ENCODE data around the gene PTGS1.
"Not testable (repeated sequence)": the region's sequence is repeated elsewhere in the genome, so short reads cannot be mapped to it uniquely, and the experiment has no call there.

PTGS1 gene

DNA sequence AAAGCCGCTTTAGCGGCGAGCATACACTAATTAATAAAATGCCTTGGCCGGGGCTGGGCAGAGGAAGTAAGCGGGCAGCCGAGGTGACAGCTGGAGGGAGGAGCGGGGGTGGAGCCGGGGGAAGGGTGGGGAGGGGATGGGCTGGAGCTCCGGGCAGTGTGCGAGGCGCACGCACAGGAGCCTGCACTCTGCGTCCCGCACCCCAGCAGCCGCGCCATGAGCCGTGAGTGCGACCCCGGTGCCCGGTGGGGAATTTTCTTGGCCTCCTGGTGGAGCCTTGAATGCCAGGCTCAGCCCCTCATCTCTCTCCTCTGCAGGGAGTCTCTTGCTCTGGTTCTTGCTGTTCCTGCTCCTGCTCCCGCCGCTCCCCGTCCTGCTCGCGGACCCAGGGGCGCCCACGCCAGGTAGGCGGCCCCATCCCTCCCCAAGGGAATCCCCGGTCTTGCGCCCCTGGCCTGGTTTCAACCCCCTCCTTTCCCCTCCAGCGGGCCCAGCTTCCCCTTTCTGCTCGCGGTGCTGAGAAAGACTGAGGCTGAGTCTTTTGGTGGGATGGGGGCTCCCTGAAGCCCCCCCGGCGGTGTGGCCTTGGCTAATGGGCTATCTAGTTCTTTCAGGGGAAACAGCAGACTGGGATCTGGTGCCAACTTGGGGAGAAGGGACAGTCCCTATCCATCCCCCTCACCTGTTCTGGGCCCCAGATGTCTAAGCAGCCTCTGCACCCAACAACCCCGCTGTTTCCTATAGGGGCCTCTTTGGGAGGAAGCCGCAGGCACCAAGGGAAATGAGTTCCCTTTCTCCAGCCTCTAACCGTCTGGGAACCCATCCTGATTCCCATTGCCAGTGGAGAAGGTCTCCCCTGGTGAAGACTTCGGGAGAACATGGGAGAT, at the start of gene PTGS1:
TSS of gene PTGS1 (plus strand) at position 156 of the 887 bp plus-strand sequence. CDS start at position 217, 61 bp downstream.
- no peak within 1 kb of the TSS for H3K9ac ChIP-seq (ENCODE audit: low read depth, low read length)
- H3K9me3 ChIP-seq (ENCODE audit: control insufficient read depth, insufficient read depth, low read length), result no peaks in the 10 kb centered on the region
- H3K36me3 ChIP-seq (ENCODE audit: control insufficient read depth, insufficient read depth, low read length), result no peaks in the 10 kb centered on the region
- peak within 1 kb of the TSS; percentile 76 for H3K4me3 ChIP-seq (ENCODE audit: low read depth, low read length)
- H3K4me1 ChIP-seq (ENCODE audit: control insufficient read depth, insufficient read depth, low read length), result peaks cover 18% of the 10 kb centered on the region
- H3K27ac ChIP-seq (ENCODE audit: low read depth, low read length), result no peak within 1 kb of the TSS
- peaks cover 61% of the 10 kb centered on the region for H3K27me3 ChIP-seq (ENCODE audit: control insufficient read depth, insufficient read depth, low read length)

- Histone ChIP-seq H3K27ac (ENCODE audit: low read depth, low read length) (no peak overlapping the region), H3K27me3 (ENCODE audit: control insufficient read depth, insufficient read depth, low read length) (no peaks in the 10 kb centered on the region), H3K9me3 (ENCODE audit: control insufficient read depth, insufficient read depth, low read length) (no peaks in the 10 kb centered on the region), H3K9ac (ENCODE audit: low read depth, low read length) (no peak overlapping the region), H3K36me3 (ENCODE audit: control insufficient read depth, insufficient read depth, low read length) (peaks cover 39% of the 10 kb centered on the region), H3K4me1 (ENCODE audit: control insufficient read depth, insufficient read depth, low read length) (no peaks in the 10 kb centered on the region), H3K4me3 (ENCODE audit: low read depth, low read length) (no peak overlapping the region)
Measured at GRCh38 chr9:122322553-122322952, 48.3 kb upstream of the PTGS1 start.

GRCh38 chr9:122324665-122325064, 46.2 kb upstream of the PTGS1 start:
- H3K4me1 ChIP-seq (ENCODE audit: control insufficient read depth, insufficient read depth, low read length); H3K4me3 ChIP-seq (ENCODE audit: low read depth, low read length); H3K27me3 ChIP-seq (ENCODE audit: control insufficient read depth, insufficient read depth, low read length); H3K9ac ChIP-seq (ENCODE audit: low read depth, low read length); H3K27ac ChIP-seq (ENCODE audit: low read depth, low read length); H3K9me3 ChIP-seq (ENCODE audit: control insufficient read depth, insufficient read depth, low read length): not testable (repeated sequence)
- peaks cover 29% of the 10 kb centered on the region for H3K36me3 ChIP-seq (ENCODE audit: control insufficient read depth, insufficient read depth, low read length)

DNA sequence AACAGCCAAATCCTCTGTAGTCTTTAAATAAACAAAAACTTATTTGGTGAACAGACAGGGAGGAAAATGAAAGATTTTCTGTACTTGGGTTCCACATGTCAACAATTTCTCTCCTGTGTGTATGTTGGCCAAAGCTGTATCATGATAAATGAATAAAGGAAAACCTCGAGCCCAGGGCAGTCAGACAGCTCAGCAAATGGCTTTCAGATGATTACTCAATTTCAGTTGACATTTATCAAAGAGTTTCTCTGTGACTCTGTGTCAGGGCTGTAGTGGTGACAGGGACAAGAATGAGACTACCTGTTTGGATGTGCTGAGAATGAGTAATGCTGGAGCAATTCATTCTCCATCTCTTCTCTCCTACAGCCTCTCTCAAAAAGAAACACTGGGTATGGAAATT, 45.7 kb upstream of the PTGS1 start:
- Histone ChIP-seq H3K27me3 (ENCODE audit: control insufficient read depth, insufficient read depth, low read length) (no peaks in the 10 kb centered on the region), H3K27ac (ENCODE audit: low read depth, low read length) (no peak overlapping the region), H3K4me1 (ENCODE audit: control insufficient read depth, insufficient read depth, low read length) (no peaks in the 10 kb centered on the region)

GRCh38 chr9:122327175-122327574, 43.6 kb upstream of the PTGS1 start:
- Histone ChIP-seq H3K27me3 (ENCODE audit: control insufficient read depth, insufficient read depth, low read length) (no peaks in the 10 kb centered on the region), H3K4me3 (ENCODE audit: low read depth, low read length) (no peak overlapping the region), H3K27ac (ENCODE audit: low read depth, low read length) (no peak overlapping the region), H3K36me3 (ENCODE audit: control insufficient read depth, insufficient read depth, low read length) (peaks cover 29% of the 10 kb centered on the region), H3K9ac (ENCODE audit: low read depth, low read length) (no peak overlapping the region), H3K4me1 (ENCODE audit: control insufficient read depth, insufficient read depth, low read length) (peaks cover 7% of the 10 kb centered on the region), H3K9me3 (ENCODE audit: control insufficient read depth, insufficient read depth, low read length) (no peaks in the 10 kb centered on the region)

More for the DNA sequence above, 45.7 kb upstream of the PTGS1 start:
- Histone ChIP-seq H3K9ac (ENCODE audit: low read depth, low read length) (no peak overlapping the region), H3K36me3 (ENCODE audit: control insufficient read depth, insufficient read depth, low read length) (peaks cover 29% of the 10 kb centered on the region), H3K4me3 (ENCODE audit: low read depth, low read length) (no peak overlapping the region), H3K9me3 (ENCODE audit: control insufficient read depth, insufficient read depth, low read length) (no peaks in the 10 kb centered on the region)

GRCh38 chr9:122329597-122329996, 41.2 kb upstream of the PTGS1 start:
- no peak overlapping the region for H3K9ac ChIP-seq (ENCODE audit: low read depth, low read length)
- no peak overlapping the region for H3K27ac ChIP-seq (ENCODE audit: low read depth, low read length)
- no peaks in the 10 kb centered on the region for H3K27me3 ChIP-seq (ENCODE audit: control insufficient read depth, insufficient read depth, low read length)
- H3K36me3 ChIP-seq (ENCODE audit: control insufficient read depth, insufficient read depth, low read length), result peaks cover 5% of the 10 kb centered on the region; the same call in 1 of the 2 replicates
- H3K9me3 ChIP-seq (ENCODE audit: control insufficient read depth, insufficient read depth, low read length), result no peaks in the 10 kb centered on the region
- no peak overlapping the region for H3K4me3 ChIP-seq (ENCODE audit: low read depth, low read length)
- H3K4me1 ChIP-seq (ENCODE audit: control insufficient read depth, insufficient read depth, low read length), result peaks cover 20% of the 10 kb centered on the region

GRCh38 chr9:122330466-122330865, 40.4 kb upstream of the PTGS1 start:
- not testable (repeated sequence) for H3K27ac ChIP-seq (ENCODE audit: low read depth, low read length); H3K9ac ChIP-seq (ENCODE audit: low read depth, low read length); H3K9me3 ChIP-seq (ENCODE audit: control insufficient read depth, insufficient read depth, low read length); H3K36me3 ChIP-seq (ENCODE audit: control insufficient read depth, insufficient read depth, low read length); H3K4me3 ChIP-seq (ENCODE audit: low read depth, low read length); H3K27me3 ChIP-seq (ENCODE audit: control insufficient read depth, insufficient read depth, low read length)
- H3K4me1 ChIP-seq (ENCODE audit: control insufficient read depth, insufficient read depth, low read length), result peaks cover 20% of the 10 kb centered on the region

GRCh38 chr9:122331523-122331927, 39.3 kb upstream of the PTGS1 start:
- Histone ChIP-seq H3K9ac (ENCODE audit: low read depth, low read length) (no peak overlapping the region), H3K27ac (ENCODE audit: low read depth, low read length) (no peak overlapping the region), H3K9me3 (ENCODE audit: control insufficient read depth, insufficient read depth, low read length) (no peaks in the 10 kb centered on the region), H3K27me3 (ENCODE audit: control insufficient read depth, insufficient read depth, low read length) (no peaks in the 10 kb centered on the region), H3K4me1 (ENCODE audit: control insufficient read depth, insufficient read depth, low read length) (peaks cover 30% of the 10 kb centered on the region), H3K4me3 (ENCODE audit: low read depth, low read length) (no peak overlapping the region), H3K36me3 (ENCODE audit: control insufficient read depth, insufficient read depth, low read length) (0 out of 2 replicates have a peak, but pooled peaks cover 4% of the 10 kb centered on the region)

- peaks cover 36% of the 10 kb centered on the region for H3K4me1 ChIP-seq (ENCODE audit: control insufficient read depth, insufficient read depth, low read length)
Measured at GRCh38 chr9:122332083-122332482, 38.7 kb upstream of the PTGS1 start.

DNA sequence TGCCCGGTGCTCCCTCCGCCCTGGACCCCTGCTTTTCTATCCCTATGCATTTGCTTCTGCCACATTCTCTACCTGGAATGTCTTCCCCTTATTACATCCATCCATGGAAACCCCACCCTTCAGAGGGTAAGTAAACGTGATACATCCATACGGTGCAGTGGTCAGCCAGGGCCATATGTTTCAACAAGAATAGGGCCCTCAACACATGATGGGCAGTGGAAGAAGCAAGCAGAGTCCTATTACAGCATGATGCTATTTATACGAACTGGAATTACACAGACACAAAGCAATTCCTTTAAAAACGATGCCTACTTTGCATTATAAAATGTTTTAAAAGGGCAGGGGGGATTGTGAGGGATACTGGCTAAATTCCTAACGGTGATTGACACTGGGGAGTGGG, 38.2 kb upstream of the PTGS1 start:
- H3K4me3 ChIP-seq (ENCODE audit: low read depth, low read length), result no peak overlapping the region
- H3K4me1 ChIP-seq (ENCODE audit: control insufficient read depth, insufficient read depth, low read length), result peaks cover 41% of the 10 kb centered on the region
- H3K27me3 ChIP-seq (ENCODE audit: control insufficient read depth, insufficient read depth, low read length), result no peaks in the 10 kb centered on the region
- no peaks in the 10 kb centered on the region for H3K36me3 ChIP-seq (ENCODE audit: control insufficient read depth, insufficient read depth, low read length)
- H3K9ac ChIP-seq (ENCODE audit: low read depth, low read length), result no peak overlapping the region
- no peak overlapping the region for H3K27ac ChIP-seq (ENCODE audit: low read depth, low read length)
- H3K9me3 ChIP-seq (ENCODE audit: control insufficient read depth, insufficient read depth, low read length), result no peaks in the 10 kb centered on the region

More at GRCh38 chr9:122332083-122332482, 38.7 kb upstream of the PTGS1 start:
- Histone ChIP-seq H3K9me3 (ENCODE audit: control insufficient read depth, insufficient read depth, low read length) (no peaks in the 10 kb centered on the region), H3K36me3 (ENCODE audit: control insufficient read depth, insufficient read depth, low read length) (no peaks in the 10 kb centered on the region), H3K27ac (ENCODE audit: low read depth, low read length) (no peak overlapping the region), H3K9ac (ENCODE audit: low read depth, low read length) (no peak overlapping the region), H3K27me3 (ENCODE audit: control insufficient read depth, insufficient read depth, low read length) (no peaks in the 10 kb centered on the region), H3K4me3 (ENCODE audit: low read depth, low read length) (no peak overlapping the region)

- H3K9me3 ChIP-seq (ENCODE audit: control insufficient read depth, insufficient read depth, low read length), result no peaks in the 10 kb centered on the region
- H3K4me3 ChIP-seq (ENCODE audit: low read depth, low read length), result no peak overlapping the region
- no peak overlapping the region for H3K9ac ChIP-seq (ENCODE audit: low read depth, low read length)
- peaks cover 48% of the 10 kb centered on the region for H3K4me1 ChIP-seq (ENCODE audit: control insufficient read depth, insufficient read depth, low read length)
- no peak overlapping the region for H3K27ac ChIP-seq (ENCODE audit: low read depth, low read length)
- H3K27me3 ChIP-seq (ENCODE audit: control insufficient read depth, insufficient read depth, low read length), result no peaks in the 10 kb centered on the region
- no peaks in the 10 kb centered on the region for H3K36me3 ChIP-seq (ENCODE audit: control insufficient read depth, insufficient read depth, low read length)
Measured at GRCh38 chr9:122333169-122333808, 37.5 kb upstream of the PTGS1 start.

Data from HUES48 (cell line).